Measurements from ENCODE around the gene CBR1. TPM values are rescaled to one million over a fixed set of nuclear protein-coding genes. Genes with fewer than 3 reads are reported as not detected.
A peak's percentile ranks its signal among the peaks of the same experiment; 100 is the strongest.

CBR1 gene
- total RNA-seq: 44.2 TPM

GRCh38 chr21:36069713-36070583 is at the start of gene CBR1:
Gene CBR1 (plus strand): TSS chr21:36070024. CDS start chr21:36070116, 92 bp downstream.
- DNase-seq (ENCODE audit: low spot score): peak; percentile 94

GRCh38 chr21:36021251-36021837 is 48.5 kb upstream of the CBR1 start:
- no peak for DNase-seq (ENCODE audit: low spot score)

GRCh38 chr21:36022427-36023091 is 47.3 kb upstream of the CBR1 start:
- no peak for DNase-seq (ENCODE audit: low spot score)

GRCh38 chr21:36023092-36023480 is 46.7 kb upstream of the CBR1 start:
- DNase-seq (ENCODE audit: low spot score): no peak

- no peak for DNase-seq (ENCODE audit: low spot score)
Measured at GRCh38 chr21:36024782-36025181, 45.0 kb upstream of the CBR1 start.

GRCh38 chr21:36027347-36027746 is 42.5 kb upstream of the CBR1 start:
- no peak for DNase-seq (ENCODE audit: low spot score)

- peak; percentile 77 for DNase-seq (ENCODE audit: low spot score)
Measured at GRCh38 chr21:36028127-36029069, 41.4 kb upstream of the CBR1 start.

GRCh38 chr21:36029309-36029708 is 40.5 kb upstream of the CBR1 start:
- no peak for DNase-seq (ENCODE audit: low spot score)

- DNase-seq (ENCODE audit: low spot score): no peak
Measured at GRCh38 chr21:36030581-36031189, 39.1 kb upstream of the CBR1 start.

- DNase-seq (ENCODE audit: low spot score): no peak
Measured at GRCh38 chr21:36032647-36033406, 37.0 kb upstream of the CBR1 start.

- DNase-seq (ENCODE audit: low spot score): no peak
Measured at GRCh38 chr21:36034211-36034913, 35.5 kb upstream of the CBR1 start.

GRCh38 chr21:36035381-36035791 is 34.4 kb upstream of the CBR1 start:
- no peak for DNase-seq (ENCODE audit: low spot score)

GRCh38 chr21:36038701-36039497 is 30.9 kb upstream of the CBR1 start:
- no peak for DNase-seq (ENCODE audit: low spot score)

GRCh38 chr21:36039861-36040260 is 30.0 kb upstream of the CBR1 start:
- no peak for DNase-seq (ENCODE audit: low spot score)

GRCh38 chr21:36040389-36040788 is 29.4 kb upstream of the CBR1 start:
- no peak for DNase-seq (ENCODE audit: low spot score)

GRCh38 chr21:36041910-36042309 is 27.9 kb upstream of the CBR1 start:
- DNase-seq (ENCODE audit: low spot score): no peak

- no peak for DNase-seq (ENCODE audit: low spot score)
Measured at GRCh38 chr21:36044056-36044455, 25.8 kb upstream of the CBR1 start.

- DNase-seq (ENCODE audit: low spot score): no peak
Measured at GRCh38 chr21:36045993-36046392, 23.8 kb upstream of the CBR1 start.

GRCh38 chr21:36047139-36047538 is 22.7 kb upstream of the CBR1 start:
- DNase-seq (ENCODE audit: low spot score): no peak
